PFSK-1 (cell line): ENCODE data around the gene LGALS3BP.

ENCODE experiments used
- FOXP2 ChIP-seq: optimal IDR thresholded peaks from 2 replicates; pipeline ENCODE3; 2011; ENCODE audit warnings: borderline replicate concordance, control low read depth, inconsistent platforms; ENCODE audit not compliant: insufficient read depth; ENCODE audit errors: extremely low read length, extremely low read depth
- POLR2AphosphoS5 ChIP-seq: IDR thresholded peaks from 2 replicates; pipeline ENCODE4 v1.6.1; 2012; ENCODE audit warnings: low read depth, mild to moderate bottlenecking, control low read depth, low read length, moderate library complexity
- SIN3A ChIP-seq: IDR thresholded peaks from 2 replicates; pipeline ENCODE4 v1.6.1; 2012; ENCODE audit warnings: mild to moderate bottlenecking, low read length, moderate library complexity, borderline replicate concordance; ENCODE audit not compliant: insufficient read depth
- TAF1 ChIP-seq: IDR thresholded peaks from 2 replicates; pipeline ENCODE4 v1.6.1; 2012; ENCODE audit warnings: low read length, control low read depth, borderline replicate concordance; ENCODE audit not compliant: insufficient read depth
- TF ChIP-seq, protein P1 (sequence below), 2 experiments: IDR thresholded peaks; 2 replicates each; pipeline versions ENCODE4 v1.6.1 to v1.8.0; 2011 to 2012; ENCODE audit warnings: low read depth in 2 of 2, low read length in 2 of 2, control low read depth in 1 of 2, inconsistent platforms in 1 of 2, mild to moderate bottlenecking in 1 of 2, moderate library complexity in 1 of 2; ENCODE audit not compliant: insufficient read depth in 1 of 2

The LGALS3BP gene

DNA sequence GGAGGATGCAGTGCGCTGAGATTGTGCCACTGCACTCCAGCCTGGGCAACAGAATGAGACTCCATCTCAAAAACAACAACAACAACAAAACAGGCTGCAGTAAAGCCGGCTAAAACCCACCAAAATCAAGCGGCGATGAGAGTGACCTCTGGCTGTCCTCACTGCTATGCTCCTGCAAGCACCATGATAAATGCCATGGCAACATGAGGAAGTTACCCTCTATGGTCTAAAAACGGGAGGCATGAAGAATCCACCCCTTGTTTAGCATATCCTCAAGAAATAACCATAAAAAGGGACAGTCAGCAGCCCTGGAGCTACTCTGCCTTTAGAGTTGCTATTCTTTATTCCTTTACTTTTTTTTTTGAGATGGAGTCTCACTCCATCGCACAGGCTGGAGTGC is 8.4 kb upstream of the LGALS3BP start:
- no peak for TF ChIP-seq SIN3A
- TF ChIP-seq TAF1: no peak
- TF ChIP-seq, protein P1, sequence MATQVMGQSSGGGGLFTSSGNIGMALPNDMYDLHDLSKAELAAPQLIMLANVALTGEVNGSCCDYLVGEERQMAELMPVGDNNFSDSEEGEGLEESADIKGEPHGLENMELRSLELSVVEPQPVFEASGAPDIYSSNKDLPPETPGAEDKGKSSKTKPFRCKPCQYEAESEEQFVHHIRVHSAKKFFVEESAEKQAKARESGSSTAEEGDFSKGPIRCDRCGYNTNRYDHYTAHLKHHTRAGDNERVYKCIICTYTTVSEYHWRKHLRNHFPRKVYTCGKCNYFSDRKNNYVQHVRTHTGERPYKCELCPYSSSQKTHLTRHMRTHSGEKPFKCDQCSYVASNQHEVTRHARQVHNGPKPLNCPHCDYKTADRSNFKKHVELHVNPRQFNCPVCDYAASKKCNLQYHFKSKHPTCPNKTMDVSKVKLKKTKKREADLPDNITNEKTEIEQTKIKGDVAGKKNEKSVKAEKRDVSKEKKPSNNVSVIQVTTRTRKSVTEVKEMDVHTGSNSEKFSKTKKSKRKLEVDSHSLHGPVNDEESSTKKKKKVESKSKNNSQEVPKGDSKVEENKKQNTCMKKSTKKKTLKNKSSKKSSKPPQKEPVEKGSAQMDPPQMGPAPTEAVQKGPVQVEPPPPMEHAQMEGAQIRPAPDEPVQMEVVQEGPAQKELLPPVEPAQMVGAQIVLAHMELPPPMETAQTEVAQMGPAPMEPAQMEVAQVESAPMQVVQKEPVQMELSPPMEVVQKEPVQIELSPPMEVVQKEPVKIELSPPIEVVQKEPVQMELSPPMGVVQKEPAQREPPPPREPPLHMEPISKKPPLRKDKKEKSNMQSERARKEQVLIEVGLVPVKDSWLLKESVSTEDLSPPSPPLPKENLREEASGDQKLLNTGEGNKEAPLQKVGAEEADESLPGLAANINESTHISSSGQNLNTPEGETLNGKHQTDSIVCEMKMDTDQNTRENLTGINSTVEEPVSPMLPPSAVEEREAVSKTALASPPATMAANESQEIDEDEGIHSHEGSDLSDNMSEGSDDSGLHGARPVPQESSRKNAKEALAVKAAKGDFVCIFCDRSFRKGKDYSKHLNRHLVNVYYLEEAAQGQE (IDR thresholded peaks at IDR 0.05; ENCODE audit: insufficient read depth in 1 of 2, low read depth in 2 of 2, low read length in 2 of 2): no peak
- TF ChIP-seq FOXP2: no peak
- TF ChIP-seq POLR2AphosphoS5: no peak

- TF ChIP-seq TAF1 (no peak), SIN3A (peak; percentile 68; the same call in 1 of the 2 replicates), POLR2AphosphoS5 (no peak)
Measured at GRCh38 chr17:78986649-78987328, 7.1 kb upstream of the LGALS3BP start.

DNA sequence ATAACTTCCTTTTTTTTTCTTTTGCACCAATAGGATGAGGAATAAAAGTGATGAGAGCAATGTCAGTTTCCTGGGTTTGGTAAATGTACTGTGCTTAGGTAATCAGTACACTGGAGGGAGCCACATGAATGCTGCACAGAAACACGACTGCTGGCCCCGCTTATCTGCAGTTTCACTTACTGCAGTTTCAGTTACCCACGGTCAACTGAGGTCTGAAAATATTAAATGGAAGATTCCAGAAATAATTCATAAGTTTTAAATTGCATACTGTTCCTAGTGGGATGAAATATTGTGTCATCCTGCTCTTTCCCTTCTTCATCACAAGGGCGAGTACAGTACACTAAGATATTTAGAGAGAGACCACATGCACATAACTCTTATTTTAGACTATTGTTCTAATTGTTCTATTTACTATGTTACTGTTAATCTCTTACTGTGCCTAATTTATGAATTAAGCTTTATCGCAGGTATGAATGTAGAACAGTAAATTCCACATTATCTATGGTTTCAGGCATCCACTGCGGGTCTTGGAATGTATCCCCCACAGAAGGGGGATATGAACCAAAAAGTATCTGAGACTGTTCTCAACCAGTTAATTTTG is 6.4 kb upstream of the LGALS3BP start:
- no peak for TF ChIP-seq FOXP2
- no peak for TF ChIP-seq SIN3A

DNA sequence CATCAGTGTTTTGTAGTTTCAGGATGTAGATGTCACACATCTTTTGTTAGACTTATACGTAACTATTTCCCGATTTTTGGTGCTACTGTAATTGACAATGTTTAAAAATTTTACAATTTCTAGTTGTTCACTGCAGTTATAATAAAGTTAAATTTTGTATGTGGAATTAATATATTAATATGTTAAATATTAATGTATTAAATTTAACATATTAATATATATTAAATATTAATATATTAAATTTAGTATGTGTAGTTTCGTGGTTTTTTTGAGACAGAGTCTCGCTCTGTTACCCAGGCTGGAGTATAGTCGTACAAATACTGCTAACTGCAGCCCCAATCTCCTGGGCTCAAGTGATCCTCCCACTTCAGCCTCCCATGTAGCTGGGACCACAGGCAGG is 5.7 kb upstream of the LGALS3BP start:
- TF ChIP-seq, protein P1 (IDR thresholded peaks at IDR 0.05; ENCODE audit: insufficient read depth in 1 of 2, low read depth in 2 of 2, low read length in 2 of 2): no peak
- TF ChIP-seq SIN3A: no peak
- no peak for TF ChIP-seq POLR2AphosphoS5
- TF ChIP-seq TAF1: no peak
- TF ChIP-seq FOXP2: no peak

GRCh38 chr17:78981010-78981888 is 1.5 kb upstream of the LGALS3BP start:
- TF ChIP-seq POLR2AphosphoS5: no peak
- TF ChIP-seq TAF1: no peak
- no peak for TF ChIP-seq SIN3A
- no peak for TF ChIP-seq FOXP2
- TF ChIP-seq, protein P1 (IDR thresholded peaks at IDR 0.05; ENCODE audit: insufficient read depth in 1 of 2, low read depth in 2 of 2, low read length in 2 of 2): no peak

DNA sequence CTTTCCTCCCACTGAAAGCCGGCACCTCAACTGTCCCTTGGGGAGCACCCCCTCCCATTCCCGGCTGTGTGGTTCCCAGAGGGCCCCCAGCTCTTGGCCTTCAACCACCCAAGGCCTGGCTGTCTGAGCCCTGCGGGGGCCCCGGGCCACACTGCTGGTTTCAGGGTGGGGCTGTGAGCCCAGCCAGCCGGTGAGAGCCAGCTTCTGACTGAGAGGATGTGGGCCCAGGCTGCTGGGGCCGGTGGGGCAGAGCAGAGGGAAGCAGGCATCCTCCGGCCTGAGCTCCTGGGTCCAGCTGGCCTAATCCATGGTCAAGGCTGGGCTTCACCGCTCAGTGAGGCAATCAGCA is 875 bp upstream of the LGALS3BP start:
- TF ChIP-seq SIN3A (no peak), POLR2AphosphoS5 (no peak), TAF1 (no peak), FOXP2 (no peak)
- TF ChIP-seq, protein P1 (IDR thresholded peaks at IDR 0.05; ENCODE audit: insufficient read depth in 1 of 2, low read depth in 2 of 2, low read length in 2 of 2): no peak
